ENCODE data around the gene SHQ1.

DNA sequence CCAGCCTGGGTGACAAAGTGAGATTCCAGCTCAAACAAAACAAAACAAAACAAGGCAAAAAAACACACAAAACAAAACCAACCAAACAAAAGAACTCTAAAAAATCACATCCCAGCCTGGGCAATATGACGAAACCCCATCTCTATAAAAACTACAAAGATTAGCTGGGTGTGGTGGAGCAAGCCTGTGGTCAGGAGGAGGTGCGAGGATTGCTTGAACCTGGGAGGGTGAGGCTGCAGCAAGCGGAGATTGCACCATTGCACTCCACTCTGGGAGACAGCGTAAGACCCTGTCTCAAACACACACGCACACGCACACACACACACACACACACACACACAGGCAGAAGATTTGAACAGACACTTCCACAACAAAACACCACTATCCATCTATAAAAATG lies 99.6 kb downstream of the SHQ1 start:
- no peak for TF ChIP-seq CTCF (conservative IDR thresholded peaks at IDR 0.05; ENCODE audit: low read length)
- no peak for TF ChIP-seq EZH2phosphoT487 (IDR thresholded peaks at IDR 0.05; ENCODE audit: borderline replicate concordance)

All from Loucy (cell line).